Measurements from ENCODE around the gene ELMOD3.

DNA sequence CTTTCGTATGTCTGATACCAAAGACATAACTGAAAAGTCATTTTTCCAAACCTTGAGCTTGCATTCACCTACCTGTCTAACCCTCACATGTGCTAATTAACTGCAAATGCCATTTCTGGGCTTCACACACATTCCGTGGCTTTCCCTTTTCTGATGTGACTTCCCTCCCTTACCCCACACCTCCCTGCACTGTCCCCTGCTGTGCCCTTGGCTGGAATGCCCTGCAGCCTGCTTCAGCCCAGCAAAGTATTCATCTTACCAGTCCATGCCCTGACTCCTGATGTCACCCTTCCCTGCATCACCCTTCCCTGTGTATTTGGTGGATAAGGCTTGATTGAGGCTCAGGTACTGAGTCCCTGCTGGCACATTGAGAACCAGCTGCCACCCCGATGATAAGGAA is 12.4 kb upstream of the ELMOD3 start:
- TF ChIP-seq POLR2A (IDR thresholded peaks at IDR 0.05): no peak
- TF ChIP-seq, protein P1, sequence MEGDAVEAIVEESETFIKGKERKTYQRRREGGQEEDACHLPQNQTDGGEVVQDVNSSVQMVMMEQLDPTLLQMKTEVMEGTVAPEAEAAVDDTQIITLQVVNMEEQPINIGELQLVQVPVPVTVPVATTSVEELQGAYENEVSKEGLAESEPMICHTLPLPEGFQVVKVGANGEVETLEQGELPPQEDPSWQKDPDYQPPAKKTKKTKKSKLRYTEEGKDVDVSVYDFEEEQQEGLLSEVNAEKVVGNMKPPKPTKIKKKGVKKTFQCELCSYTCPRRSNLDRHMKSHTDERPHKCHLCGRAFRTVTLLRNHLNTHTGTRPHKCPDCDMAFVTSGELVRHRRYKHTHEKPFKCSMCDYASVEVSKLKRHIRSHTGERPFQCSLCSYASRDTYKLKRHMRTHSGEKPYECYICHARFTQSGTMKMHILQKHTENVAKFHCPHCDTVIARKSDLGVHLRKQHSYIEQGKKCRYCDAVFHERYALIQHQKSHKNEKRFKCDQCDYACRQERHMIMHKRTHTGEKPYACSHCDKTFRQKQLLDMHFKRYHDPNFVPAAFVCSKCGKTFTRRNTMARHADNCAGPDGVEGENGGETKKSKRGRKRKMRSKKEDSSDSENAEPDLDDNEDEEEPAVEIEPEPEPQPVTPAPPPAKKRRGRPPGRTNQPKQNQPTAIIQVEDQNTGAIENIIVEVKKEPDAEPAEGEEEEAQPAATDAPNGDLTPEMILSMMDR (IDR thresholded peaks at IDR 0.05): no peak

Data from esophagus squamous epithelium (tissue), 4 donors.